Esophagus squamous epithelium (tissue), 5 donors: ENCODE results near the gene CCM2. TPM values are rescaled to one million over a fixed set of nuclear protein-coding genes. Genes with fewer than 3 reads are reported as not detected.
A peak's percentile ranks its signal among the peaks of the same experiment; 100 is the strongest.
"Not testable (repeated sequence)": the region's sequence is repeated elsewhere in the genome, so short reads cannot be mapped to it uniquely, and the experiment has no call there.

Experiments used
- DNase-seq: peaks from one replicate; lab custom pipeline; 2025; lab: John Stamatoyannopoulos, UW
- H3K27ac ChIP-seq, 4 donors: fragments of 200-600 bp; sonication (generic); one replicate each; pipeline ENCODE4 v1.5.1; 2016 to 2019; ENCODE audit warnings: mild to moderate bottlenecking in 1 of 4
- H3K27me3 ChIP-seq, 4 donors: fragments of 200-600 bp; sonication (generic); 1 replicate in 3 of 4; 2 replicates in 1 of 4; pipeline versions ENCODE4 v1.5.1 to v1.6.0; 2017 to 2021; ENCODE audit warnings: antibody characterized with exemption in 1 of 4
- H3K36me3 ChIP-seq, 3 donors: fragments of 200-600 bp; sonication (generic); one replicate each; pipeline ENCODE4 v1.5.1; 2016 to 2019
- H3K4me1 ChIP-seq, 3 donors: fragments of 200-600 bp; sonication (generic); one replicate each; pipeline ENCODE4 v1.5.1; 2017 to 2019
- H3K4me3 ChIP-seq, 4 donors: fragments of 200-600 bp; sonication (generic); 1 replicate in 3 of 4; 2 replicates in 1 of 4; pipeline ENCODE4 v1.5.1; 2016 to 2019; ENCODE audit warnings: mild to moderate bottlenecking in 2 of 4, moderate library complexity in 1 of 4
- H3K9me3 ChIP-seq, 3 donors: fragments of 200-600 bp; sonication (generic); one replicate each; pipeline ENCODE4 v1.5.1; 2016 to 2019
- CTCF ChIP-seq, 6 experiments: fragments of 450-650 bp in 4 of 6; fragments of 200-600 bp in 2 of 6; sonication (generic) in 2 of 6; IDR thresholded peaks; one replicate each; pipeline ENCODE4 v1.5.1; 2016 to 2019; ENCODE audit warnings: antibody characterized with exemption in 6 of 6, mild to moderate bottlenecking in 4 of 6, moderate library complexity in 4 of 6
- POLR2A ChIP-seq, 4 donors: fragments of 450-650 bp; IDR thresholded peaks; one replicate each; pipeline ENCODE4 v1.6.1; 2017; ENCODE audit warnings: antibody characterized with exemption in 4 of 4, mild to moderate bottlenecking in 4 of 4, moderate library complexity in 3 of 4
- WGBS, 2 donors: methylation state at CpG; one replicate each; pipeline ENCODE4 v1.1.5; 2018; 5-methylcytosine and 5-hydroxymethylcytosine counted together
- intact Hi-C: fragments of 100-400 bp; cut with DNase I; formaldehyde crosslinking; loops from one replicate; pipeline ENCODE4 v1.15.0; 2022
- total RNA-seq, 4 donors: library from RNA; depleted of rRNA; stranded (reverse); fragments of >200 nt; gene quantifications; one replicate each; pipeline ENCODE4 v1.1.0, GENCODE V29; 2016
- donor health status: DM: yes; HTN: yes; CAD: no.

Gene CCM2
- total RNA-seq, 4 donors from 2014 or later: 20.0 to 36.3 (median 24.9) TPM

GRCh38 chr7:45015313-45015712, 15.3 kb downstream of the CCM2 start:
- intact Hi-C loops: no loop called here
- Histone ChIP-seq H3K36me3 (peaks cover 0 to 29% (median 0%) of the 10 kb centered on the region in 3 donors), H3K27me3 (no peaks in the 10 kb centered on the region), H3K9me3 (no peaks in the 10 kb centered on the region), H3K4me3 (no peak overlapping the region), H3K4me1 (peaks cover 0 to 9% (median 6%) of the 10 kb centered on the region in 3 donors), H3K27ac (no peak overlapping the region)
- 43% methylated on average over 1 of the region's 1 CpG; no CpG with 5 or more reads in 1 of the 2 donors for WGBS, 2 donors
- TF ChIP-seq POLR2A (IDR thresholded peaks at IDR 0.05) (no peak), CTCF (IDR thresholded peaks at IDR 0.05) (no peak)
- no peak for DNase-seq

DNA sequence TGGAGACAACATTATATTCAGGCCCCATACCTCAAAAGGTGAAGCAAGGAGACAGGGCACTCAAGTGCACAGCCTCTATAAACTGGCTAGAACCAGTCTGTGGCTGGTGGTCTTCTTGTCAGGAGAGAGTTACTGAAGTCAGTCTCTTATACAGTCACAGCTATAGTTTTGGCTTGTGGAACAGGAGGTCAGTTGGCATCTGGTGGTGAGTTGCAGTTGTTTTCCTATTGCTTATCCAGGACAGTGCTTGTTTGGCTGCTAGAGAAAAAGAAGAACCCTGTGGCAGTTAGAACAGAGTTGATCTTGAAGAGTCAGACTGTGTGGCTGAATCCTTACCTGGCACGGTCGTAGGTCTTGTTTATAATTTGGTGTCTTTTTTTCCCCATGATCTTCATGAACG, 17.3 kb downstream of the CCM2 start:
- no peak overlapping the region for H3K4me3 ChIP-seq
- H3K27me3 ChIP-seq: no peaks in the 10 kb centered on the region
- H3K4me1 ChIP-seq: peaks cover 5 to 25% (median 6%) of the 10 kb centered on the region in 3 donors
- DNase-seq: no peak
- no peaks in the 10 kb centered on the region for H3K9me3 ChIP-seq
- WGBS, 2 donors: 75 to 76% methylated on average over 3 of the region's 3 CpGs
- no peak for TF ChIP-seq POLR2A (IDR thresholded peaks at IDR 0.05)
- TF ChIP-seq CTCF (IDR thresholded peaks at IDR 0.05): no peak
- H3K27ac ChIP-seq: no peak overlapping the region
- H3K36me3 ChIP-seq: peaks cover 0 to 16% (median 0%) of the 10 kb centered on the region in 3 donors
- intact Hi-C loops: no loop called here

- H3K27me3 ChIP-seq: no peaks in the 10 kb centered on the region
- 65 to 68% methylated on average over 4 to 5 of the region's 5 CpGs for WGBS, 2 donors
- no peak for DNase-seq
Measured at GRCh38 chr7:45020915-45021314, 20.9 kb downstream of the CCM2 start.

GRCh38 chr7:45021604-45022296, 21.7 kb downstream of the CCM2 start:
- no peaks in the 10 kb centered on the region for H3K27me3 ChIP-seq
- peaks cover 0 to 12% (median 0%) of the 10 kb centered on the region in 3 donors for H3K36me3 ChIP-seq
- no peak overlapping the region for H3K27ac ChIP-seq
- peaks cover 5 to 42% (median 24%) of the 10 kb centered on the region in 3 donors for H3K4me1 ChIP-seq
- intact Hi-C loops: no loop called here
- no peaks in the 10 kb centered on the region for H3K9me3 ChIP-seq
- TF ChIP-seq CTCF (IDR thresholded peaks at IDR 0.05): no peak
- no peak for TF ChIP-seq POLR2A (IDR thresholded peaks at IDR 0.05)
- WGBS, 2 donors: 57 to 65% methylated on average over 3 of the region's 3 CpGs
- no peak for DNase-seq
- no peak overlapping the region for H3K4me3 ChIP-seq

More at GRCh38 chr7:45020915-45021314, 20.9 kb downstream of the CCM2 start:
- H3K36me3 ChIP-seq: peaks cover 0 to 11% (median 0%) of the 10 kb centered on the region in 3 donors
- intact Hi-C loops: no loop called here
- H3K9me3 ChIP-seq: no peaks in the 10 kb centered on the region
- TF ChIP-seq POLR2A (IDR thresholded peaks at IDR 0.05) (no peak), CTCF (IDR thresholded peaks at IDR 0.05) (no peak)
- H3K4me3 ChIP-seq: no peak overlapping the region
- H3K4me1 ChIP-seq: peaks cover 5 to 34% (median 17%) of the 10 kb centered on the region in 3 donors
- no peak overlapping the region for H3K27ac ChIP-seq

DNA sequence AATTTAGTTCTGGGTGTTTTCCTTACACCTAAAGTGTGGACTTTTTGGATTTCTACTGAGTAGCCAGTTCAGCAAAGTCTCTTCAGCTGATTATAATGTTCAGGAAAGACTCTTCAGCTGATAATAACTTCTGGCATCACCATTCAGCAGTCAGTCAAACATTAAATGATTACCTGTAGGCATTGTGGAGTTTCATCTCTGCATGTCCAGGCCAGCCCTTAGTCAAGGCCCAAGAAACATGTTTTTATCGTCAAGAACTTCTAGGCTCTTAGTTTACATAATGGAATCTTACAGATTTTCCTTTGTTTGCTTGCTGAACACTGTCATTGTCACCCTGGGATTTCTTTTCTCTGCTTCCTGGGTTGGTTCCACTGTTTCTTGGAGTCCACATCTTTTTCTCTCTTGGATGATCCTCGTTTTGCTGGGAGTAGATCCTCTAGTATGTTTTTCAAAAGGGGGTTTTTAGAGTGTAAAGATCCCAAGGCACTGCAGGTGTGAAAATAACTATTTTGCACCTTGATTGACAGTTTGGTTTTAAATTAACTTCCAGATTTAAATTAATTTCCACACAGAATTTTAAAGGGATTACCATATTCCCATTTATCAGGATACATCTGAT, 24.2 kb downstream of the CCM2 start:
- no peak overlapping the region for H3K4me3 ChIP-seq
- DNase-seq: no peak
- WGBS, 2 donors: 40 to 61% methylated on average over 2 of the region's 2 CpGs
- peaks cover 0 to 30% (median 0%) of the 10 kb centered on the region in 3 donors for H3K36me3 ChIP-seq
- TF ChIP-seq CTCF (IDR thresholded peaks at IDR 0.05) (no peak), POLR2A (IDR thresholded peaks at IDR 0.05) (no peak)
- peaks cover 5 to 60% (median 35%) of the 10 kb centered on the region in 3 donors for H3K4me1 ChIP-seq
- no peaks in the 10 kb centered on the region for H3K9me3 ChIP-seq
- no peaks in the 10 kb centered on the region for H3K27me3 ChIP-seq
- H3K27ac ChIP-seq: peak overlapping the region in 3 of 4 donors; percentile 39 to 55 (median 42)
- intact Hi-C loops: no loop called here

- intact Hi-C loops, H3K9me3 ChIP-seq, DNase-seq, H3K4me3 ChIP-seq, H3K27ac ChIP-seq, H3K27me3 ChIP-seq: not testable (repeated sequence)
- peaks cover 5 to 67% (median 35%) of the 10 kb centered on the region in 3 donors for H3K4me1 ChIP-seq
- WGBS, 2 donors: 87 to 90% methylated on average over 7 to 12 of the region's 12 CpGs
- peaks cover 0 to 22% (median 0%) of the 10 kb centered on the region in 3 donors for H3K36me3 ChIP-seq
Measured at GRCh38 chr7:45025473-45025872, 25.5 kb downstream of the CCM2 start.
